Endothelial cell of umbilical vein (primary cell): Measurements from ENCODE around the gene PHKG2. TPM values are rescaled to one million over a fixed set of nuclear protein-coding genes. Genes with fewer than 3 reads are reported as not detected.

Experiments used
- BruUV-seq: library from RNA; stranded (reverse); fragments of 400-500 nt; replicated peaks from 2 replicates; lab custom pipeline; 2021; lab: Mats Ljungman, UMichigan
- CTCF ChIA-PET: fragments of 300-600, 350-600 bp; sonication (Branson Sonifier 250); formaldehyde crosslinking; loops from one replicate; lab custom pipeline; 2021; ENCODE audit warnings: antibody characterized with exemption, inconsistent platforms; lab: Charles Lee
- POLR2A ChIA-PET: fragments of 300-600, 350-600 bp; sonication (Branson Sonifier 250); formaldehyde crosslinking; loops from one replicate; lab custom pipeline; 2021; ENCODE audit warnings: antibody characterized with exemption, inconsistent platforms; lab: Charles Lee
- DNase-seq: peaks from one replicate; pipeline ENCODE4 v3.0.0-alpha.2; 2011; ENCODE audit warnings: low read depth, low spot score
- FAIRE-seq: peaks from 2 replicates; lab custom pipeline; 2011; peaks lifted over from hg19 to GRCh38; lab: Jason Lieb, UNC
- H2AFZ ChIP-seq: 2 replicates; pipeline ENCODE4 v1.6.0; 2012; ENCODE audit warnings: low read depth, low read length, control low read depth, inconsistent platforms
- H3K27ac ChIP-seq: 2 replicates; pipeline ENCODE4 v1.5.1; 2011; ENCODE audit warnings: low read depth, mild to moderate bottlenecking, control low read depth, low read length, moderate library complexity; ENCODE audit not compliant: insufficient read depth
- H3K27me3 ChIP-seq, 2 experiments: 2 replicates each; pipeline versions ENCODE4 v1.6.0 to v1.6.1; 2011; ENCODE audit warnings: low read length in 2 of 2, mixed read lengths in 1 of 2; ENCODE audit not compliant: control insufficient read depth in 2 of 2, insufficient read depth in 2 of 2
- H3K36me3 ChIP-seq, 2 experiments: 2 replicates in 1 of 2; 3 replicates in 1 of 2; pipeline ENCODE4 v1.5.1; 2011; ENCODE audit warnings: low read length in 2 of 2, mild to moderate bottlenecking in 1 of 2, moderate library complexity in 1 of 2; ENCODE audit not compliant: control insufficient read depth in 2 of 2, insufficient read depth in 2 of 2; ENCODE audit errors: extremely low read depth in 1 of 2
- H3K4me1 ChIP-seq: 3 replicates; pipeline ENCODE4 v1.5.1; 2011; ENCODE audit warnings: mild to moderate bottlenecking, low read length; ENCODE audit not compliant: control insufficient read depth, insufficient read depth; ENCODE audit errors: extremely low read depth
- H3K4me2 ChIP-seq: 2 replicates; pipeline ENCODE4 v1.6.1; 2011; ENCODE audit warnings: low read length, control low read depth, mixed read lengths; ENCODE audit not compliant: insufficient read depth
- H3K4me3 ChIP-seq, 3 experiments: fragments of 200-600 bp in 1 of 3; sonication (generic), shearing (Covaris generic) in 1 of 3; replicated peaks in 1 of 3; 2 replicates each; pipeline ENCODE4 v1.5.1; 2011 to 2016; ENCODE audit warnings: control low read depth in 3 of 3, low read length in 3 of 3, mild to moderate bottlenecking in 2 of 3, inconsistent platforms in 1 of 3, low read depth in 1 of 3, moderate library complexity in 1 of 3; ENCODE audit not compliant: insufficient read depth in 1 of 3
- H3K79me2 ChIP-seq: 2 replicates; pipeline ENCODE4 v1.6.0; 2012; ENCODE audit warnings: low read length, inconsistent platforms; ENCODE audit not compliant: control insufficient read depth, insufficient read depth
- H3K9ac ChIP-seq: replicated peaks from 2 replicates; pipeline ENCODE3; 2011; ENCODE audit warnings: low read length, control low read depth; ENCODE audit not compliant: insufficient read depth; ENCODE audit errors: extremely low read depth
- H3K9me1 ChIP-seq: replicated peaks from 3 replicates; pipeline ENCODE4 v1.6.0; 2011; ENCODE audit warnings: mild to moderate bottlenecking, low read length; ENCODE audit not compliant: control insufficient read depth, insufficient read depth; ENCODE audit errors: extremely low read depth
- H3K9me3 ChIP-seq: replicated peaks from 2 replicates; pipeline ENCODE4 v1.5.1; 2012; ENCODE audit warnings: low read length, inconsistent platforms; ENCODE audit not compliant: control insufficient read depth, insufficient read depth
- H4K20me1 ChIP-seq: replicated peaks from 2 replicates; pipeline ENCODE3; 2011; ENCODE audit warnings: mild to moderate bottlenecking, low read length; ENCODE audit not compliant: control insufficient read depth, insufficient read depth; ENCODE audit errors: extremely low read depth
- GATA2 ChIP-seq: IDR thresholded peaks from 2 replicates; pipeline ENCODE4 v1.7.0; 2011; ENCODE audit warnings: low read depth, mild to moderate bottlenecking, moderate library complexity, mixed read lengths, low read length; ENCODE audit not compliant: insufficient read length, insufficient read depth
- JUN ChIP-seq: IDR thresholded peaks from 2 replicates; pipeline ENCODE4 v1.6.1; 2011; ENCODE audit warnings: borderline replicate concordance, low read depth; ENCODE audit not compliant: insufficient read length, insufficient read depth
- MAX ChIP-seq: IDR thresholded peaks from 2 replicates; pipeline ENCODE4 v1.6.1; 2011; ENCODE audit not compliant: insufficient read depth, insufficient read length
- MYC ChIP-seq: IDR thresholded peaks from one replicate; pipeline ENCODE4 v1.6.1; 2011; ENCODE audit warnings: mild to moderate bottlenecking, low read depth, low read length
- POLR2AphosphoS5 ChIP-seq: IDR thresholded peaks from 2 replicates; pipeline ENCODE4 v1.6.1; 2012; ENCODE audit warnings: low read depth, mild to moderate bottlenecking, control low read depth, low read length, moderate library complexity; ENCODE audit not compliant: insufficient read depth
- dilution Hi-C: fragments of 300-500 bp; cut with MboI; formaldehyde crosslinking; loops from one replicate; pipeline ENCODE4 v1.15.0; 2019; ENCODE audit warnings: low sequenced_read_pairs; ENCODE audit not compliant: extremely low pct_ligation_motif_present
- intact Hi-C: fragments of 100-400 bp; cut with micrococcal nuclease; formaldehyde crosslinking; loops from one replicate; pipeline ENCODE4 v1.10.0; 2022
- polyA plus RNA-seq, 4 experiments: library from polyadenylated mRNA; depleted of rRNA in 3 of 4; stranded (reverse) in 3 of 4; unstranded in 1 of 4; fragments of >200 nt; gene quantifications; 2 replicates each; pipeline versions ENCODE4 v1.2.1 to v1.2.3, GENCODE V29; 2011 to 2012; ENCODE audit warnings: missing spikeins in 1 of 4
- total RNA-seq: library from RNA; stranded (reverse); gene quantifications from 2 replicates; pipeline ENCODE4 v1.2.3, GENCODE V29; 2021

Gene PHKG2
- total and polyA plus RNA-seq, 2 donors (not counting 3 experiments of a cell fraction or from before 2014, with no cell fraction given) = 33.0 to 48.8 TPM

GRCh38 chr16:30764086-30764485 lies 15.9 kb downstream of the PHKG2 start:
- TF ChIP-seq MYC = no peak
- no peak for TF ChIP-seq MAX
- TF ChIP-seq JUN = no peak
- no peak for TF ChIP-seq POLR2AphosphoS5
- TF ChIP-seq GATA2 = no peak
- Histone ChIP-seq H2AFZ (no peak overlapping the region), H3K79me2 (peaks cover 22% of the 10 kb centered on the region), H3K27me3 (no peaks in the 10 kb centered on the region), H3K4me3 (no peak overlapping the region), H3K4me1 (peaks cover 15% of the 10 kb centered on the region), H3K27ac (no peak overlapping the region), H3K9me1 (no peaks in the 10 kb centered on the region), H3K4me2 (no peak overlapping the region), H4K20me1 (no peaks in the 10 kb centered on the region), H3K9me3 (no peaks in the 10 kb centered on the region), H3K36me3 (peaks cover 18 to 45% of the 10 kb centered on the region in 2 experiments), H3K9ac (no peak overlapping the region)
- no TSS peak for BruUV-seq
- CTCF ChIA-PET = no interaction called here
- FAIRE-seq = no peak
- DNase-seq = no peak
- POLR2A ChIA-PET = no interaction called here
- dilution Hi-C loops (no loop called here), intact Hi-C loops (loop anchor here (5.0 kb wide), 1 partner anchor 158 kb away; the partner anchor contains the start of gene FBXL19)

GRCh38 chr16:30764816-30765465 lies 16.7 kb downstream of the PHKG2 start:
- CTCF ChIA-PET = no interaction called here
- dilution Hi-C loops (no loop called here), intact Hi-C loops (loop anchor here (5.0 kb wide), 1 partner anchor 157 kb away; the partner anchor contains the start of gene FBXL19)
- peaks cover 20 to 52% of the 10 kb centered on the region in 2 experiments for H3K36me3 ChIP-seq
- no peaks in the 10 kb centered on the region for H3K9me1 ChIP-seq
- BruUV-seq = no TSS peak
- DNase-seq = no peak
- peaks cover 22% of the 10 kb centered on the region for H3K79me2 ChIP-seq
- H3K4me3 ChIP-seq = no peak overlapping the region
- no peaks in the 10 kb centered on the region for H3K9me3 ChIP-seq
- H3K27ac ChIP-seq = no peak overlapping the region
- POLR2A ChIA-PET = no interaction called here
- H3K27me3 ChIP-seq = no peaks in the 10 kb centered on the region
- peaks cover 15% of the 10 kb centered on the region for H3K4me1 ChIP-seq
- H3K4me2 ChIP-seq = no peak overlapping the region
- FAIRE-seq = no peak
- no peak overlapping the region for H3K9ac ChIP-seq
- H4K20me1 ChIP-seq = no peaks in the 10 kb centered on the region
- TF ChIP-seq GATA2 (no peak), MAX (no peak)
- no peak overlapping the region for H2AFZ ChIP-seq
